Activated T-helper 1 cell treated with anti-CD3 and anti-CD28 coated beads, Interleukin-12 subunit alpha, Interleukin-12 subunit beta, Interleukin-2, Interleukin-4 antibody, amounts not matched to agents 30 ng/mL and 10 ng/mL and 1 ng/mL, durations not matched to agents 14 hours and 24 hours and 36 hours (primary cell): ENCODE data around the gene NFKBIL1. TPM values are rescaled to one million over a fixed set of nuclear protein-coding genes. Genes with fewer than 3 reads are reported as not detected.

Experiments
- DNase-seq: peaks from one replicate; pipeline ENCODE4 v3.0.0; 2021; ENCODE audit warnings: low spot score
- H3K27ac Mint-ChIP-seq: one replicate; pipeline ENCODE4 v1.8.0; 2021; ENCODE audit warnings: mild to moderate bottlenecking, mixed read lengths
- H3K27me3 Mint-ChIP-seq: one replicate; pipeline ENCODE4 v1.8.0; 2022; ENCODE audit warnings: mild to moderate bottlenecking, moderate library complexity, mixed read lengths; ENCODE audit not compliant: insufficient read depth
- H3K36me3 Mint-ChIP-seq: one replicate; pipeline ENCODE4 v1.8.0; 2021; ENCODE audit warnings: low read depth, mixed read lengths
- H3K4me1 Mint-ChIP-seq: one replicate; pipeline ENCODE4 v1.8.0; 2021; ENCODE audit warnings: low read depth, mixed read lengths
- H3K4me3 Mint-ChIP-seq: one replicate; pipeline ENCODE4 v1.8.0; 2021; ENCODE audit warnings: mild to moderate bottlenecking, moderate library complexity, mixed read lengths
- H3K9me3 Mint-ChIP-seq: one replicate; pipeline ENCODE4 v1.8.0; 2021; ENCODE audit warnings: mixed read lengths
- intact Hi-C: fragments of 100-400 bp; cut with micrococcal nuclease; formaldehyde crosslinking; loops from one replicate; pipeline ENCODE4 v1.15.1; 2024
- total RNA-seq: library from RNA; stranded (reverse); gene quantifications from 2 replicates; pipeline ENCODE4 v1.2.3, GENCODE V29; 2022

The NFKBIL1 gene
- total RNA-seq, 1 donor from 2014 or later: 18.9 TPM

- Mint-ChIP-seq H3K4me1 (peaks cover 7% of the 10 kb centered on the region), H3K27me3 (no peaks in the 10 kb centered on the region), H3K27ac (no peak overlapping the region)
These were observed 17.9 kb upstream of the NFKBIL1 start for GRCh38 chr6:31529329-31530150.

GRCh38 chr6:31530659-31531058 lies 16.7 kb upstream of the NFKBIL1 start:
- Mint-ChIP-seq H3K4me3 (no peak overlapping the region), H3K9me3 (no peaks in the 10 kb centered on the region), H3K27me3 (no peaks in the 10 kb centered on the region), H3K4me1 (peaks cover 11% of the 10 kb centered on the region), H3K36me3 (peaks cover 50% of the 10 kb centered on the region), H3K27ac (no peak overlapping the region)
- DNase-seq: no peak
- intact Hi-C loops: no loop called here

More at GRCh38 chr6:31529329-31530150, 17.9 kb upstream of the NFKBIL1 start:
- no peak for DNase-seq
- Mint-ChIP-seq H3K36me3 (peaks cover 39% of the 10 kb centered on the region), H3K9me3 (no peaks in the 10 kb centered on the region), H3K4me3 (no peak overlapping the region)
- intact Hi-C loops: no loop called here

- DNase-seq: no peak
- no peak overlapping the region for H3K27ac Mint-ChIP-seq
- H3K9me3 Mint-ChIP-seq: no peaks in the 10 kb centered on the region
- peaks cover 55% of the 10 kb centered on the region for H3K36me3 Mint-ChIP-seq
- intact Hi-C loops: no loop called here
- no peaks in the 10 kb centered on the region for H3K27me3 Mint-ChIP-seq
- no peak overlapping the region for H3K4me3 Mint-ChIP-seq
- peaks cover 16% of the 10 kb centered on the region for H3K4me1 Mint-ChIP-seq
These were observed 16.2 kb upstream of the NFKBIL1 start for GRCh38 chr6:31531162-31531561.

GRCh38 chr6:31531771-31532643 lies 15.4 kb upstream of the NFKBIL1 start:
- Mint-ChIP-seq H3K9me3 (no peaks in the 10 kb centered on the region), H3K27me3 (no peaks in the 10 kb centered on the region), H3K36me3 (peaks cover 62% of the 10 kb centered on the region), H3K4me1 (peaks cover 21% of the 10 kb centered on the region), H3K27ac (peak overlapping the region; percentile 0), H3K4me3 (no peak overlapping the region)
- intact Hi-C loops: no loop called here
- no peak for DNase-seq

- Mint-ChIP-seq H3K4me3 (no peak overlapping the region), H3K4me1 (peaks cover 21% of the 10 kb centered on the region), H3K9me3 (no peaks in the 10 kb centered on the region), H3K36me3 (peaks cover 66% of the 10 kb centered on the region), H3K27me3 (no peaks in the 10 kb centered on the region), H3K27ac (peak overlapping the region; percentile 0)
- no peak for DNase-seq
- intact Hi-C loops: no loop called here
These were observed 14.6 kb upstream of the NFKBIL1 start for GRCh38 chr6:31532644-31533454.

GRCh38 chr6:31533455-31533841 lies 14.0 kb upstream of the NFKBIL1 start:
- intact Hi-C loops: no loop called here
- peaks cover 26% of the 10 kb centered on the region for H3K4me1 Mint-ChIP-seq
- H3K4me3 Mint-ChIP-seq: no peak overlapping the region
- no peaks in the 10 kb centered on the region for H3K9me3 Mint-ChIP-seq
- peaks cover 67% of the 10 kb centered on the region for H3K36me3 Mint-ChIP-seq
- H3K27me3 Mint-ChIP-seq: no peaks in the 10 kb centered on the region
- DNase-seq: no peak
- H3K27ac Mint-ChIP-seq: no peak overlapping the region

GRCh38 chr6:31534011-31534410 lies 13.4 kb upstream of the NFKBIL1 start:
- Mint-ChIP-seq H3K4me1 (peaks cover 31% of the 10 kb centered on the region), H3K36me3 (peaks cover 71% of the 10 kb centered on the region), H3K27ac (no peak overlapping the region), H3K27me3 (no peaks in the 10 kb centered on the region), H3K9me3 (no peaks in the 10 kb centered on the region), H3K4me3 (no peak overlapping the region)
- intact Hi-C loops: no loop called here
- no peak for DNase-seq

GRCh38 chr6:31534521-31535040 lies 12.8 kb upstream of the NFKBIL1 start:
- H3K27me3 Mint-ChIP-seq: no peaks in the 10 kb centered on the region
- H3K27ac Mint-ChIP-seq: no peak overlapping the region
- DNase-seq: no peak
- H3K9me3 Mint-ChIP-seq: no peaks in the 10 kb centered on the region
- no peak overlapping the region for H3K4me3 Mint-ChIP-seq
- peaks cover 37% of the 10 kb centered on the region for H3K4me1 Mint-ChIP-seq
- H3K36me3 Mint-ChIP-seq: peaks cover 77% of the 10 kb centered on the region
- intact Hi-C loops: no loop called here

- H3K4me3 Mint-ChIP-seq: no peak overlapping the region
- no peak for DNase-seq
- peak overlapping the region; percentile 2 for H3K27ac Mint-ChIP-seq
- H3K4me1 Mint-ChIP-seq: peaks cover 48% of the 10 kb centered on the region
- no peaks in the 10 kb centered on the region for H3K27me3 Mint-ChIP-seq
- intact Hi-C loops: no loop called here
- no peaks in the 10 kb centered on the region for H3K9me3 Mint-ChIP-seq
- peaks cover 80% of the 10 kb centered on the region for H3K36me3 Mint-ChIP-seq
These were observed 11.7 kb upstream of the NFKBIL1 start for GRCh38 chr6:31535538-31536324.

- intact Hi-C loops: no loop called here
These were observed 8.5 kb upstream of the NFKBIL1 start for GRCh38 chr6:31538805-31539400.

GRCh38 chr6:31540640-31541039 lies 6.8 kb upstream of the NFKBIL1 start:
- Mint-ChIP-seq H3K36me3 (peaks cover 48% of the 10 kb centered on the region), H3K4me3 (peak overlapping the region; percentile 100), H3K27ac (peak overlapping the region; percentile 97), H3K4me1 (peaks cover 41% of the 10 kb centered on the region), H3K27me3 (peaks cover 2% of the 10 kb centered on the region), H3K9me3 (no peaks in the 10 kb centered on the region)
- DNase-seq: no peak
- intact Hi-C loops: loop anchor here (1.0 to 10.0 kb wide), 4 partner anchors 46 to 414 kb away; partner anchors contain the start of genes CCHCR1, NELFE, SKIC2 and TCF19

More at GRCh38 chr6:31538805-31539400, 8.5 kb upstream of the NFKBIL1 start:
- peaks cover 41% of the 10 kb centered on the region for H3K4me1 Mint-ChIP-seq
- H3K9me3 Mint-ChIP-seq: no peaks in the 10 kb centered on the region
- no peaks in the 10 kb centered on the region for H3K27me3 Mint-ChIP-seq
- no peak for DNase-seq
- peak overlapping the region; percentile 31 for H3K27ac Mint-ChIP-seq
- peak overlapping the region; percentile 100 for H3K4me3 Mint-ChIP-seq
- peaks cover 65% of the 10 kb centered on the region for H3K36me3 Mint-ChIP-seq
